Effector memory CD4-positive, alpha-beta T cell (primary cell): ENCODE results near the gene RNF40.

Experiments used
- DNase-seq, 3 donors: peaks; one replicate each; pipeline ENCODE4 v3.0.0-alpha.2; 2020
- H3K27ac ChIP-seq: 2 replicates; pipeline ENCODE4 v1.7.0; 2013; ENCODE audit warnings: mild to moderate bottlenecking, low read length, moderate library complexity; ENCODE audit not compliant: insufficient read depth, poor library complexity, severe bottlenecking
- H3K27me3 ChIP-seq: replicated peaks from 2 replicates; pipeline ENCODE4 v1.7.0; 2013; ENCODE audit warnings: mild to moderate bottlenecking, low read length; ENCODE audit not compliant: insufficient read depth, control insufficient read depth, poor library complexity, severe bottlenecking
- H3K36me3 ChIP-seq: 2 replicates; pipeline ENCODE4 v1.7.0; 2013; ENCODE audit warnings: mild to moderate bottlenecking, low read length, moderate library complexity; ENCODE audit not compliant: control insufficient read depth, insufficient read depth
- H3K4me1 ChIP-seq: 2 replicates; pipeline ENCODE4 v1.7.0; 2013; ENCODE audit warnings: low read length, mild to moderate bottlenecking; ENCODE audit not compliant: control insufficient read depth, insufficient read depth, poor library complexity, severe bottlenecking
- H3K4me3 ChIP-seq: 2 replicates; pipeline ENCODE4 v1.7.0; 2013; ENCODE audit warnings: low read length, low read depth, mild to moderate bottlenecking; ENCODE audit not compliant: insufficient read depth, poor library complexity, severe bottlenecking
- H3K9me3 ChIP-seq: 2 replicates; pipeline ENCODE4 v1.7.0; 2013; ENCODE audit warnings: mild to moderate bottlenecking, low read length, moderate library complexity; ENCODE audit not compliant: control insufficient read depth

Gene RNF40

DNA sequence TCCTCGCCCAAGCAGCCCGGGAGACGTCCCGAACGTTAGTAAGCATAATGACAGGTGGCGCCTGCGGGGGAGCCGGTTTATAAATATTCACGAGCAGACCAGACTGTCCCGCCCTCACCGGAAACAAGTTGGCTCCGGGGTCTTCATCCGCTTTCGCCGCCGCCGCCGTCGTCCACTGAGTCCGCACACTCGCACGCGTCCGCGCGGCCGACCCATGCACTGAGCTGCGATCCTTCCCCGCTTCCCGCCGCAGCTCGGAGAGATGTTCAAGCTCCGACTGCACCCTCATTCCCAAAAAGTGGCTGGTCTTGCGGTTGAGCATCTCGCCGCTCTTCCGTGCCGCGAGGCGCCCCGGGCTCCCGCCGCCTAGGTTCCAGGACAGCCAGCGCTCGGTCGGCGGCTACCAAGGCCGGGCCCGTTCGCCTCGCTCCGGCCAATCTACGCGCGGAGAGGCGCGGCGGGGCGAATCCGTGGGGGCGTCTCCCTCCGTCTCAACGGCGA, 645 bp upstream of the RNF40 start:
- no peaks in the 10 kb centered on the region for H3K27me3 ChIP-seq
- H3K4me1 ChIP-seq, result peaks cover 19% of the 10 kb centered on the region
- peak in 2 of 3 donors; percentile 21 to 25 for DNase-seq
- peak overlapping the region; percentile 97 for H3K4me3 ChIP-seq
- no peaks in the 10 kb centered on the region for H3K9me3 ChIP-seq
- peaks cover 38% of the 10 kb centered on the region for H3K36me3 ChIP-seq
- peak overlapping the region; percentile 77 for H3K27ac ChIP-seq

DNA sequence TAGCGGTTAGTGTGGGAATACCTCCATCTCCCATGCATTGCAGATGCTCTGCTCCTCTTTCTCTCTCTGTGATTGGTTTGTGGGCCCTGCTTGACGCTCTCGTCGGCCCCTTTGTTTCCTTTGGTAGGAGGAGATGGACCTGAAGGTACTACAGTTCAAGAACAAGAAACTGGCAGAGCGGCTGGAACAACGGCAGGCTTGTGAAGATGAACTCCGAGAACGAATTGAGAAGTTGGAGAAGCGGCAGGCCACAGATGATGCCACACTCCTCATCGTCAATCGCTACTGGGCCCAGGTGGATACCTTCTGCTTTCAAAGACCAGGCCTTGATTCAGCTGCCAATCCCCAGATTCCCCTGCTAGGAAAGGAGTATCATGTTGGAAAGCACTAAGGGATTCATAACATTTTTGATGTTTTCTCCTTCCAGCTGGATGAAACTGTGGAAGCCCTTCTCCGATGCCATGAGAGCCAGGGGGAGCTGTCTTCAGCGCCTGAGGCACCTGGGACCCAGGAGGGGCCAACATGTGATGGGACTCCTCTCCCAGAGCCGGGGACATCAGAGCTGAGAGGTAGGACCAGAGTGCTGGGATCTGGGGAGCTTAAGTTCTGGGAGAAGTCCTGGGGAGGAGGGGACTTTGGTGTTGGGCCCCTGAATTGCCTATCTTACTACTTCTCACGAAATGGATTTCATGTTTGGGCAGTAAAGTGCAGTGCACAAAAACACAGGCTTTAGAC, 1.0 kb downstream of the RNF40 start:
- Histone ChIP-seq H3K27me3 (no peaks in the 10 kb centered on the region), H3K27ac (peak overlapping the region; percentile 77), H3K4me3 (peak overlapping the region; percentile 97), H3K9me3 (no peaks in the 10 kb centered on the region), H3K4me1 (peaks cover 19% of the 10 kb centered on the region), H3K36me3 (peaks cover 48% of the 10 kb centered on the region)
- no peak for DNase-seq

DNA sequence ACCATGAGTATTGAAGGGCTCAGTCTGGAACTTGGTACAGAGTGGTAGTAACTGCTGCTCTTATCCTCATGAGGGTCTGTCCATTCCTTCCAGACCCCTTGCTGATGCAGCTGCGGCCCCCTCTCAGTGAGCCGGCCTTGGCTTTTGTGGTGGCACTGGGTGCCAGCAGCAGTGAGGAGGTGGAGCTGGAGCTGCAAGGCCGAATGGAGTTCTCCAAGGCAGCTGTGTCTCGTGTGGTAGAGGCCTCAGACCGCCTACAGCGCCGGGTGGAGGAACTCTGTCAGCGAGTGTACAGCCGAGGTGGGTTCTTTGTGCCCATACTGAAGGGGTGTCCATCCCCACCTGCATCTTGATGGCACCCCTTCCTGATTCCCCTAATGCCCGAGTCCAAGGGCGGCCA, 2.0 kb downstream of the RNF40 start:
- DNase-seq, result no peak
- no peak overlapping the region for H3K4me3 ChIP-seq
- H3K4me1 ChIP-seq, result peaks cover 19% of the 10 kb centered on the region
- H3K36me3 ChIP-seq, result peaks cover 57% of the 10 kb centered on the region
- no peaks in the 10 kb centered on the region for H3K9me3 ChIP-seq
- no peak overlapping the region for H3K27ac ChIP-seq
- no peaks in the 10 kb centered on the region for H3K27me3 ChIP-seq

DNA sequence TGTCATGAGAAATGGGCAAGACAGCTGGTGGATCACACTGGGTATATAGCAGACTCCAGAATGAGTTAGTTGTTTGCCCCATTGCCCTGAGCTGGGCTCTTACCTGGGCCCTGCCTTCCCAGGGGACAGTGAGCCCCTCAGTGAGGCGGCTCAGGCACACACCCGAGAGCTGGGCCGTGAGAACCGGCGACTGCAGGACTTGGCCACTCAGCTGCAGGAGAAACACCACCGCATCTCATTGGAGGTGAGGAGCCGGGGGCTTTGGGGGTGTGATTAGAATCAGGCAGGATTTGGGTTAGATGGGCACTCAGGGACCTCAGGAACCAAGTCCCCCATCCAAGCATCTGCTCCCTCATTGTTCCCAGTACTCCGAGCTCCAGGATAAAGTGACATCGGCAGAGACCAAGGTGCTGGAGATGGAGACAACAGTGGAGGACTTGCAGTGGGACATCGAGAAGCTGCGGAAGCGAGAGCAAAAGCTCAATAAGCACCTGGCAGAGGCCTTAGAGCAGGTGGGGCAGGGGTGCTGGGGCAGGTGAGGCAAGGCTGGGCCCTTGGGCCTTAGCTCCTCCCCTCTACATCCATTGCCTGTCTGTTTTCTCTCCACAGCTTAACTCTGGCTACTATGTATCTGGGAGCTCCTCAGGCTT, 2.8 kb downstream of the RNF40 start:
- Histone ChIP-seq H3K4me1 (peaks cover 19% of the 10 kb centered on the region), H3K36me3 (peaks cover 64% of the 10 kb centered on the region), H3K27ac (no peak overlapping the region), H3K9me3 (no peaks in the 10 kb centered on the region), H3K4me3 (no peak overlapping the region), H3K27me3 (no peaks in the 10 kb centered on the region)
- DNase-seq, result no peak

DNA sequence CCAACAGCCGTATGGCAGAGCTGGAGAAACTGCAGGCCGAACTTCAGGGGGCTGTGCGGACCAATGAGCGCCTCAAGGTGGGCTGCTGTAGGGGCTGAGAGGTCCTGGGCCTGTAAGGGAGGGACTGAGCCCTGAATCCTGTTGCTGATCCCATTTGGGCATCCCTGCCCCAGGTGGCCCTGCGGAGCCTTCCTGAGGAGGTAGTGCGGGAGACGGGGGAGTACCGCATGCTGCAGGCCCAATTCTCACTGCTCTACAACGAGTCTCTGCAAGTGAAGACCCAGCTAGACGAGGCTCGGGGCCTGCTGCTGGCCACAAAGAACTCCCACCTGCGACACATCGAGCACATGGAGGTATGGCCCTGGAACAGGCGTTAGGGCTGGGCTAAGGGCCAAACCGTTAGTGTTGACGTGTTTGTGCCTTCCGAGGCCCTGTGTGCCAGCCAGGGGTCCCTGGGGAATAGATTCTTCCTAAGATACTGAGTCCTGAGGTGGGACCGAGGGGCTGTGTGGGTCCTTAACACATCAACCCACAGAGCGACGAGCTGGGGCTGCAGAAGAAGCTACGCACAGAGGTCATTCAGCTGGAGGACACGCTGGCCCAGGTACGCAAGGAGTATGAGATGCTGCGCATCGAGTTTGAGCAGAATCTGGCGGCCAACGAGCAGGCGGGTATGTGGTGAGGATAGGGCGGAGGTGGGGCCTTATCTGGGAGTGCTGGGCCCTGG, 4.2 kb downstream of the RNF40 start:
- peaks cover 12% of the 10 kb centered on the region for H3K4me1 ChIP-seq
- no peaks in the 10 kb centered on the region for H3K27me3 ChIP-seq
- DNase-seq, result no peak
- no peaks in the 10 kb centered on the region for H3K9me3 ChIP-seq
- no peak overlapping the region for H3K4me3 ChIP-seq
- H3K27ac ChIP-seq, result no peak overlapping the region
- H3K36me3 ChIP-seq, result peaks cover 78% of the 10 kb centered on the region

DNA sequence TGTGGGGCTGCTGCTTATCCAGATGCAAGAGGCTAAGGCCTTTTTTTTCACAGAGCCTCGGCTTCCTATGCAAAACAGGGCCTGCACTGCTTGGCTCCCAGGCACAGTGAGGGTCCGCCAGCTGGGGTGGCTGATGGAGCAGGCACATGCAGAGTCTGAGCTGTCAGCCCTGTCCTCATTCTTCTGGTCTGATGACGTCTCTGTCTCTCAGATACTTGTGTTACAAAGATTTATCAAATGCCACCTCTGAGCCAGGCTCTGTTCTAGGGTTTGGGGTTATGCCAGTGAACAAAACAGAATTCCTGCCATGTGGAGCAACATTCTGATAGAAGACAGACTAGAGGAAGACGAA, 4.8 kb downstream of the RNF40 start:
- H3K9me3 ChIP-seq, result no peaks in the 10 kb centered on the region
- H3K27ac ChIP-seq, result no peak overlapping the region
- peaks cover 11% of the 10 kb centered on the region for H3K4me1 ChIP-seq
- DNase-seq, result no peak
- no peak overlapping the region for H3K4me3 ChIP-seq
- H3K36me3 ChIP-seq, result peaks cover 83% of the 10 kb centered on the region
- no peaks in the 10 kb centered on the region for H3K27me3 ChIP-seq

- H3K4me1 ChIP-seq, result peaks cover 7% of the 10 kb centered on the region
- peaks cover 93% of the 10 kb centered on the region for H3K36me3 ChIP-seq
- H3K27ac ChIP-seq, result no peak overlapping the region
- no peak overlapping the region for H3K4me3 ChIP-seq
- DNase-seq, result peak in 1 of 3 donors; percentile 22
- H3K27me3 ChIP-seq, result no peaks in the 10 kb centered on the region
- no peaks in the 10 kb centered on the region for H3K9me3 ChIP-seq
Observed at GRCh38 chr16:30767767-30768465, 5.8 kb downstream of the RNF40 start.

DNA sequence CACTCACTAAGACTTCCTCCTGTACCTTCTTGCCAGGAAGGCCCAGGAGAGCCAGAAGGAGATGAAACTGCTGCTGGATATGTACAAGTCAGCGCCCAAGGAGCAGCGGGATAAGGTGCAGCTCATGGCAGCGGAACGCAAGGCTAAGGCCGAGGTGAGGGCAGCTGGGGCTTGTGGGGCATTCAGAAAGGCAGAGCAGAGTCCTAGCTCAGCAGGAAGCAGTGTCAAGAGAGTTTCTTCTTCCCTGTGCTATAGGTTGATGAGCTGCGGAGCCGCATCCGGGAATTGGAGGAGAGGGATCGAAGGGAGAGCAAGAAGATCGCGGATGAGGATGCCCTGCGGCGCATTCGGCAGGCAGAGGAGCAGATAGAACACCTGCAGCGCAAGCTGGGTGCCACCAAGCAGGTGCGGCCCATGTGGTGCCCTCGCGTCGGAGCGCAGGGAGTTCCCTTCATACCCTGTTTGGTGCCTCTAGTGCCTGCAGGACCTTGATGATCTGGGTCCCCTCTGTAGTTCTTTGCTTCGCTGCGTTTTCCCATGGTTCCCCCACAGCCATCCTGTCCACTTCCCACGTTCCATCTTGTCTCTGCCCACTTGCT, 6.6 kb downstream of the RNF40 start:
- no peak overlapping the region for H3K27ac ChIP-seq
- H3K36me3 ChIP-seq, result peaks cover 90% of the 10 kb centered on the region
- DNase-seq, result no peak
- H3K4me3 ChIP-seq, result no peak overlapping the region
- H3K4me1 ChIP-seq, result no peaks in the 10 kb centered on the region
- no peaks in the 10 kb centered on the region for H3K9me3 ChIP-seq
- no peaks in the 10 kb centered on the region for H3K27me3 ChIP-seq

DNA sequence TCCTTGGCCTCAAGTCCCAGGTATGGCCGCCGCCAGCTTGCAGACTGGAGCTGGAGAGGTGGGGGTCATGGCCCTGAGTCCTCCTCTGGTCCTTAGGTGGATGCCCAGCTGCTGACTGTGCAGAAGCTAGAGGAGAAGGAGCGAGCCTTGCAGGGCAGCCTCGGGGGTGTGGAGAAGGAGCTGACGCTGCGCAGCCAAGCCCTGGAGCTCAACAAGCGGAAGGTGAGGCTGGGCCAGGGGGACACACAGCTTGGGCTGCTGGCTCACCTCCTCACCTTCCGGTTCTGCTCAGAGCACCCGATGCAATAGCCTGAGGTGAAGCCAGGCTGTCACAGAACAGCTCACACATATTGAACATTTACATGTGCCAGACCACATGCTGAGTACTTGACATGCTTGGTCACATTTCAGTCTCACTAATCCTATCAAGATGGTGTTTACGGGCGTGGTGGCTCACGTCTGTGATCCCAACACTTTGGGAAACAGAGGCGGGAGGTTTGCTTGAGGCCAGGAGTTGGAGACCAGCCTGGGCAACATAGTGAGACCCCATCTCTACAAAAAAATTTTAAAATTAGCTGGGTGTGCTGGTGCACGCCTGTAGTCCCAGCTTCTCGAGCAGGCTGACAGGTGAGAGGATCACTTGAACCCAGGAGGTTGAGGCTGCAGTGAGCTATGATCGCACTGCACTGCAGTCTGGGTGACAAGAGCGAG, 7.4 kb downstream of the RNF40 start:
- DNase-seq, result no peak
- Histone ChIP-seq H3K4me3 (no peak overlapping the region), H3K9me3 (no peaks in the 10 kb centered on the region), H3K27me3 (no peaks in the 10 kb centered on the region), H3K27ac (no peak overlapping the region), H3K4me1 (no peaks in the 10 kb centered on the region), H3K36me3 (peaks cover 81% of the 10 kb centered on the region)
